NCI-H128 (cell line): Measurements from ENCODE around the gene EEF1A2.

ENCODE experiments used
- DNase-seq: peaks from one replicate; lab custom pipeline; 2025; ENCODE audit not compliant: unreplicated experiment; lab: John Stamatoyannopoulos, UW

The EEF1A2 gene

DNA sequence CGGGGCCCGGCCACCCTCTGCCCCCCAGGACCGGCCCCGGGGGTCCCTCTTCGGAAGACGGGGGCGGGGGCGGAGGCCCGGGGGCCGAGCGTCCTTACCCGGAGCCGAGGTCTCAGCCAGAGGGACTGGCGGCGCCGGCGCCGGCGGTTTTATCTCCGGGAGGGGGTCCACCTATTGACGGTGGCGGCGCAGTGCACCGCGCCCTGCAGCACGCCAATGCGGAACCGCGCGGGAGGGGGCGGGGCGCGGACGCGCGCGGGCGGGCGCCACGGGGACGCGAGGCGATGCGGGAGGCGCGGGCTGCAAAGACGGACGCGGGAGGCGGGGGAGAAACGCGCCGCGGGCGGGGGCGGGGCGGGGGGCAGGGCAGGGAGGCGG lies at the start of gene EEF1A2:
TSS of gene EEF1A2 (minus strand) at position 124 of the 378 bp plus-strand sequence. CDS start 1,320 bp downstream, outside the sequence.
- DNase-seq: peak; percentile 22

DNA sequence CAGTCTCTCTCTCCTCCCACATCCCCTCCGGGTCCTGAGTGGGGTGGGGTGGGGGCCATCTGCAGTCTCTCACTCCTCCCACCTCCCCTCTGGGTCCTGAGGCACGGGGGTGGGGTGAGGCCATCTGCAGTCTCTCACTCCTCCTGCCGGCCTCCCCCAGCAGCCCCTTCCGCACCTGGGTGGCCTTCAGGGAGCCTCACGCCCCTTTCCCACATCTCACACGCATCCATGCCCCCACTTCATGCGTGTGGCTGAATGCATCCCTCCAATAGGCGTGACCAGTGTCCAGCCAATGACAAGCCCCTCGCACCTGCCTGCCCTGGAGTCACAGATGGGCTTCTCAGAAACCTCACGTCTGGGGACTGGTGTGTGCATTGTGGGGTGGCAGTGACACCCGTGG lies 49.7 kb upstream of the EEF1A2 start:
- DNase-seq: no peak

DNA sequence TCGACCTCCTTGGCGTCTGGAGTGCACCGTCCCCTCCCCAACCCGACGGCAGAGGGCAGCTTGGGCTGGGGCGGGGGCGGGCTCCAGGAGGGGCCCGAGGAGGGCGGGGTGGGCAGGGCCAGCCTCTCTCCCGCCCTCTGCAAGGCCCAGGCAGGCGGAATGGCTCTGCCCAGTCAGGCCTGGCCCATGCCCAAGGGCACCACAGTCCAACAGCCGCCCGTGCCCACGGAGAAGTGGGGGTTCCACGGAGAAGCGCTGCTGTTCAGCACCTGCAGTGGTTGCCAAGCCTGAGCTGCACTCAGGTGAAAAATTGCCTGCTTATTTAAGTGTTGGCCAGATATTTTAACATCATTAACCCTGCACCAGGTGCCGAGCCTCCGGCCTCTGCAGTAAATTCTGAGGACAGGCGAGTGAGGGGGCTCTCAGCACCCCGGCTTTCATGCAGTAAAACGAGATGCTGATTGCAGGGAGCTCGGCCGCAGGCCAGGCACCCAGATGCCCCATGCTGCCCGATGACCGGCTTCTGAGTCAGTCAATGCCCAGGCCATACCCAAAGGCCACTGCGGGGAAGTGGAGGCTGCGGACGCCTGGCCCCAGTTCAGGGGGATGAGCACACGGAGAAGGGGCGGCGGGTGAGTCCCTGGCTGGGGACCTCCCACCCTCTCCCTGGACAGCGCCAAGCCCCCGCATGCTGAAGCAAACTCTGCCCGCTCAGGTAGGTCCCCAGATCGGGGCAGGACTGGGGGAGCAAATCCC lies 49.0 kb upstream of the EEF1A2 start, which contains the start of gene SRMS:
TSS of gene SRMS (minus strand) at position 25 of the 756 bp plus-strand sequence. CDS start 286 bp downstream, outside the sequence.
- no peak for DNase-seq

DNA sequence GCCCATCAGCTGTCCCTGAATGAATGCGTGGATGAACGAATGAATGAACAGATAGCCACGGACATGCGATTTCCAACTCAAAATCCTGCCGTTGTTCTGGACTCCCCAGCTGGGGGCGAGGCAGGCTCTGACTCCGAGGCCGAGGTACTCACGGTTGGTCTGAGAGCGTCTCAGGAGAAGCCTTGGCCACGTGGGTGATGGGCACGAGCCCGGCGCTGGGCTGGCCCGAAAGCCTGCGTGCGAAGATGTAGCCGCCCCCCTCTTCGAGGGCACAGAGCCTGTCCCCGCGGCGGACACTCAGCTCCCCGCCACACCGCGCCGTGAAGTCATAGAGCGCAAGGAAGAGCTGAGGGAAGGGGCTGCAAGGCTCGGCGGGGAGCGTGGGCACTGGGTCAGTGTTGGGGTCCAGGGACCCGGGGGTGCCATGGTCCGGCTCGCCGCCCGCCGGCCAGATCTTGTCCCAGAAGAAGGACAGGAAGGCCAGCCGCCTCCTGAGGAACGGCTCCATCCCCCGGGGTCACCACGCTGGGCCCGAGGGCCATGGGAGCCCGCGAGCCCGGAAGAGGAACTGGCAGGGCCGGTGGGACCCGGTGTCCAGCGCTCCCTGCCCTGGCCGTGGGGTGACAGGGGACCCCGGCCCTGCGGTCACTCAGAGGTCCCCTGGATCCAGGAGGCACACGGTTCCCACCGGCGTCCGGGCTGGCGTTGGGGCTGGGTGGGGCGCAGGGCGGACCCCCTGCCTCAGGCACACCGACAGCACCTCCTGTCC lies 48.3 kb upstream of the EEF1A2 start:
- DNase-seq: no peak

DNA sequence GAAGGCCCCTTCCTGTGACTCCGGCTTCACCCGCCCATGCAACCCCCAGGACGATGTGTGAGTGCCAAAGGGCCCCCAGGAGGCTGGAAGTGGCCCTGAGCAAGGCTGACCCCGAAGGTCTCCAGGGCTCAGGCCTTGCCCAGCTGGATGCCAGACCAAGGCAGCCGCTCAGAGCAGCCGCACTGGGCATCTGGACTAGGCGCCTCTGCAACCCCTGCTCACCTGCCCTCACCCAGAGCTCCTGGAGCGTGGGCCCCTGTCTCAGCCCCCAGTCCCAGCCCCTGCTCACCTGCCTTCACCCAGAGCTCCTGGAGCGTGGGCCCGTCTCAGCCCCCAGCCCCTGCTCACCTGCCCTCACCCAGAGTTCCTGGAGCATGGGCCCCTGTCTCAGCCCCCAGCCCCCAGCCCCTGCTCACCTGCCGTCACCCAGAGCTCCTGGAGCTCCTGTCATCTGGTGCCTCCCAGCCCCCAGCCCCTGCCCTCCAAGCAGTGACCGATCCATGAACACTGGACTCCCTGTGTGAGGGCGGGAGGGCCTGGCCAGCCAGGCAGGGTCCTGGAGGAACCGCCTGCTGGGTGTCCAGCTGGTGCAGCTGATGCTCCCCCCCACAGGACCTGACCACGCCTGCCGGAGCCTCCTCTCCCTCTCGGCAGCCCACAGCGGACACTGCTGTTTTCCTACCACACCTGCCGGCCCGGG lies 47.5 kb upstream of the EEF1A2 start:
- DNase-seq: no peak

DNA sequence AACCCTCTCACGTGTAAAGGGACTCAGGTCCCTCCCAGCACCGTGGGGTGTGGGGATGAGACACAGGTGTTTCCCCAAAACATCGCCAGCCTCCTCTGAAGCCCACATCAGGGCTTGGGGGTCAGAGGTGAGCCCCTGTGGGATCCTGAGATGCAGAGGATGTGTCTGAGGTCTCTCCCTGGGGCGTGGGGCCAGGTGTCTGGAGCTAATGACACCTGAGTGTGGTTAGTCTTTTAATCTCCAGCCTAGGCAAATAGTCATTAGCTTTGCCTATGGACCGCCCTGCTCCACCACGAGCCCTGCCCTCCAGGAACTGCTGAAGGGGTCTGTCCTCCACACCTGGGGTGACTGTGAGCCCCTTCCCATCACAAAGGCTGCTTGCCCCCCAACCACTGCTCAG lies 46.9 kb upstream of the EEF1A2 start:
- DNase-seq: no peak

DNA sequence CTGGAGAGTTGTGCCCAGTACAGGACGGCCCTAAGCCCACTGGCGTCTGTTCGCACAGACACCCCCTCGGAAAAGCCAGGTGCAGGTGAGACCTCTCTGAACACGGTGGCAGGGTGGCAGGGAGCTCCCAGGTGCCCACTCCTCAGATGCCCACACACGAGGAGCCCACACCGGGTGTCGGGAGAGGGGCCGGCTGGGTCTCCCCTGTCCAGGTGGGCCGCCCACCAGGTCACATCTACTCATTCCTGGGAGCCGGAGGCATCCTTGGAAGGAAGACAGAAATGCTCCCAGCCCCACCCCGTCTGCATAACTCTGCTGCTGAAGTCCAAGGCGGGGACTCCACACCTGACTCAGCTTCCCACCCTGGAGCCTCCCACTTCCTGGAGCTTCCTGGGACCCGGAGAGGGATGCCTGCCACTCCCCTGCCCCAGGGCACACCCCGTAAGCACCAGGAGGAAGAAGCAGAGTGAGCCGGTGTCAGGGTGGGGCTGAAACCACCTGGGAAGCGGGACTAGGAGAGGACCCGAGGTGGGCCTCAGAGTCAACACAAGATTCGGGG lies 46.2 kb upstream of the EEF1A2 start:
- no peak for DNase-seq

DNA sequence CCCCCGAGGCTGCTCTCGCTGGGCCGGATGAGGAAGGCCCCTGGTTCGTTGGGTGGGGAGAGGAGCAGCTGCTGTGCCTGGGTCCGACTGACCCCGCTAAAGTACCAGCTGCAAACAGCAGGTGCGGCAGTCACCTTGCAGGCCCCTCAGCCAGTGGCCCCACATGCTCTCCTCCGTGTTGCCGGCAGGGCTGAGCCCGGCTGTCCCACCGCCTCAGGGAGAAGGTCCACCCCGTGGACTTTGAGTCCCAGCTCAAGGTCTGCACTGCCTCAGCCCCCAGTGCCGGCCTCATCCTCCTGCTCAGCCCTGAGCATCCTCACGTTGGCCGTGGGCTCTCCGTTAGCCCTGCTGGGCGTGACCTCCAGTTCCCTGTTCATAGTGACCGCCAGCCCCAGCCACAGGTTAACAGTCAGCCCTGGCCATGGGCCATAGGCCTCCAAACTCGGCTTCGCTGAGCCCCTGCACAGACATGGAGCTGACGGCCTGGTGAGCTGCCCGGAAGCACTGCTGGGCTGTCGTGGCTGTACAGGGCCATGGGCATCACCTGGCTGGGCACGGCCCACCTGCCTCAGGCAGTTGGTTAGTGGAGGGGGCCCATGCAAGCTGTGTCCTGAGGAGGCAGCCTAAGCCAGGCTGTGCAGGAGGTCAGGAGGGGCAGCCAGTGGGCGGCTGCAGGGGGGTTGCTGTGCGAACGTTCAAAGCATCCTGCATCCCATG lies 45.5 kb upstream of the EEF1A2 start:
- no peak for DNase-seq

DNA sequence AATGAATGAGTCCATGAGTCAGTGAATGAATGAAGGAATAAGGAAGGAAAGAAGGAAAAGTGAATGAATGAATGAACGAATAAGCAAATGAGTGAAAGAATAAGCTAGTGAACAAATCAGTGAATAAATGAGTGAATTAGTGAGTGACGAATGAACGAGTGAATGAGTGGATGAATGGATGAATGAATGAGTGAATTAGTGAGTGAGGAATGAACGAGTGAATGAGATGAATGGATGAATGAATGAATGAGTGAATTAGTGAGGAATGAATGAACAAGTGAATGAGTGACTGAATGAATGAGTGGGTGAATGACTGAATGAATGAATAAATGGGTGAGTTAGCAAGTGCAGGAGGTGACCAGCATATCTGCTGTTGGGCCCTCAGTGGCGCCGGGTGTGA lies 44.9 kb upstream of the EEF1A2 start:
- no peak for DNase-seq

DNA sequence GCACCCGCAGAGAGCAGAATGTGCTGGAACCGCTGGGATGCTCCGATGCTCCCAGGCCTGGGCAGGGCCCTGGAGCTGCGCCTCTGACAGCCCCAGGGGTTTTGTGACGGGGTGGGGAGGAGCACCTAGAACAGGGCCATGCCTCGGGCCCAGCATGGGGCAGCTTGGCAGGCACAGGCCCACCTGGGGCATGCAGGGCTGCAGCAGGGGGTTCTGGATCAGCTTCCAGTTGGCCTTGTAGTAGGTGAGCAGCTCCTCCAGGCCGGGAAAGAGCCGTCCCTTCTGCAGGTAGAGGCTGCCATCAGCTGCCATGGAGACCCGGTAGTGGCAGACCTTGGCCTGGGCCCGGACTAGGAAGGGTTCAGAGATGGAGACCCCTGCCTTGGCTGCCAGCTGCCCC lies 44.2 kb upstream of the EEF1A2 start:
- no peak for DNase-seq

DNA sequence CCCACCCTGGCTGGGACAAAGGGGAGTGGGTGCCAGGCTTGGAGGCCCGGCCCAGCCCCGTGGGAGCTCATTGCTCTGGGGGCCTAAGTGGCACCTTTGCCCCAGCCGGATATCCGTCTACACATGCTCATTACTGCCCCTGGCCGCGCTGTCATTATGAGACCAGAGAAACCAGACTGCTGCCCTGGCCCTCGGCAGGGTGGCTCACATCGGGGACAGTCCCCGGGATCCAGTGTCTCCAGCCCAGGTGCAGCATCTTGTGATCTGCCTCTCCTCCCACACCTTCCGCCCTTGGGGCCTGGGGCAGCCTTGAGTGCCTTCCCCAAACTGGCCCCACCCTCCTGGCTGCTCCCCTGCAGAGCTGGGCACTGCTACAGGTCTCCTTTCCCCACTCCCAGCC lies 43.8 kb upstream of the EEF1A2 start:
- no peak for DNase-seq

DNA sequence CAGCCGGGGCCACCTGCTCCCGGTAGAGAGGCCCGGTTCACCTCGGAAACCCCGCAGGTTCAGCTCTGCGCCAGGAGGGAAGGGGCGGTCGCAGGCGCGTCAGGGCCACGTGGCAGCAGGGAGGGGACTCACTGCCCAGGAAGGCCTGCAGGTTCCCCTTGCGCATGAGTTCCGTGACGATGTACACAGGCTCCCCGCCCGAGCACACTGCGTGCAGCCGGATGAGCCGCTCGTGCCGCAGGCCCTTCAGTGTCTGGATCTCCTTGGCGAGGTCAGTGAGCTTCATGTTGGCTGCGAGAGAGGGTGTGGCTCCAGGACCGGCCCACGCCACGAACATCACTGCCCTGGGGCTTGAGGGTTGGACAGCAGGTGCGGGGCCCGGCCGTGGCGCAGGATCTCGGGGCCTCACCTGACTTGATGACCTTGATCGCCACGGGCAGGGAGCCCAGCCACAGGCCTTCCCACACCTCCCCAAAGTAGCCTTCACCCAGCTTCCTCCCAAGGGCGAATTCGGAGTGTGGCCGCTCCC lies 43.2 kb upstream of the EEF1A2 start:
- DNase-seq: no peak

DNA sequence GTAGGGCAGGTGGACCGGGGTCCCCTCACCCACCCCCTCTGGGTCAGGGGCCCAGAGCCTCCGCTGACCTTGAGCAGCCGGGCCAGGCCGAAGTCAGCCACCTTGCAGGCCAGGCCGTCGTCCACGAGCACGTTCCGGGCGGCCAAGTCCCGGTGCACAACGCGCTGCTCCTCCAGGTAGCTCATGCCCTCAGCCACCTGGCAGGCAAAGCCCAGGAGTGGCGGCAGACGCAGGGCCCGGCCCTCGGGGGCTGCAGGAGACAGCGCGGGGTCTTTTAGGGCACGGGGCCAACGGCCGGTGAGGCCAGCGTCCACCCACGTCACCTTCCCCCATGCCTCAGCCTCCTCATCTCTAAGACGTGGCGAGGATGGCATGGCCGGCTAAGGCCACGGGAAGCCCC lies 42.5 kb upstream of the EEF1A2 start:
- DNase-seq: no peak

DNA sequence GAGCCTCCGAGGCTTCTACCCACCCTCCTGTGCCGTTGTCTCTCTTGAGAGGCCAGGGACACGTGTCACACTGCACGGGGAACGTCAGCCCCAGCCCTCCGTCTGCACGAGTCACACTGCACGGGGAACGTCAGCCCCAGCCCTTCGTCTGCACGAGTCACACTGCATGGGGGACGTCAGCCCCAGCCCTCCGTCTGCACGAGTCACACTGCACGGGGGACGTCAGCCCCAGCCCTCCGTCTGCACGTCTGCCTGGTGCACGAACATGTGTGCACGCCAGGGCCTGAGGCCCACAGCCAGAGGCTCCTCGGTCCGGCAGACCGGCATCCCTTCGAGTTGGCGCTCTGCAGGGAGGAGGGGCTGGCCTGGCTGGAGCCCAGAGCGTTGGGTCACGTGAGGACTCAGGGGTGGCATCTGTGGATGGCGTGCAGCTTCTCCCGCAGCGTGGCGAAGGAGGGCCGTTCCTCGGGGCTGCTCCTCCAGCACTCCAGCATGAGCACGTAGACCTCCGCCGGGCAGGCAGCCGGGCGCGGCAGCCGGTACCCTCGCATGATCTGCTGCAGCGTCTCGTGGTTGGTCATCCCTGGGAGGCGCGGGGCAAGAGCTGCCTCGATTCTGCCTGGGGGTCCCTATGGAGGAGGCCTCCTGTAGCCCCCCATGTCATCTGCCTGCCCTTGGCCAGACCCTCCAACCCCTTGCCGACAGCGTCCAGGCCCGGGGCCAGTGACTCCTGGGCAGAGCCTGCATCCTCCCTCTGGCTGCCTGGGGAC lies 41.7 kb upstream of the EEF1A2 start:
- DNase-seq: no peak

DNA sequence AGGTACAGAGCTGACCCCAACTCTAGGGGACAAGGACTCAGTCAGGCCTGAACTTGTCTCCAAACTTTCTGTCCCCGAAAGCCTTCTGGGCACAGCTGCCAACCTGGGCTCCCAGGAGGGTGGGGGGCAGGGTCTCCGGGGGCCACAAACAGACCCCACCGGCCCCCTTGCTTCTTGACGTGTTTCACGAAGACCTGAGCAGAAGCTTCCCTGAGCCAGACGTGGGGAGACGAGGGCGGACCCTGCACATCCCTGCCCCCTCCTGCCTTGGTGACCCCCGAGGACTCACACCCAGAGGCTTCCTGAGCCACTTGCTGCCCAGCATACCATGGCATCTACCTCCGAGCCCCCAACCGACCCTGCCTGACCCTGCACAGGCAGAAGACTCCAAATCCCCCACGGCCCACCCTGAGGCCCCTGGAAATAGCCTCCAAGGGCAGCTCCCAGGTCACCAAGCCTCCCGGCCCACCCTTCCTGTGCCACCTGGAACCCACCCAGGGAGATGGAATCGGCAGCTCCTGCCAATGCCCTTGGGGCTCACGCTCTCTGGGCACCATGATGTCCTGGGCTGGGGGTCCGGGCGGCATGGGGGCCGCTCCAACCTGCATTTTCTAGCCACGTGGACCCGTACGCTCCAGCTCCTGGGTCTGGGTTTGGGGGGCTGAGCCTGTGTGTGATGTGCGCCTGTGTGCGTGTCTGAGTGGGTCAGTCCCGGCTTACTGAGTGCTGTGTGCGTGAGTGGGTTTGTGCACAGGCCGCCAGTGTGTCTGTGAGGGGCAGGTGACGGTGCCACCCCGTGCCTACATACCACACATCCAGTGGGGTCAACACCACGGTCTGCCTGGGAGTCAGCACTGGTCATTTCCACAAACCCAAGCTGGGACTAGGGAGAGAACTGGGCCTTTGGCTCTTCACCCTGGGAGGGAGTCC lies 40.8 kb upstream of the EEF1A2 start:
- DNase-seq: no peak

DNA sequence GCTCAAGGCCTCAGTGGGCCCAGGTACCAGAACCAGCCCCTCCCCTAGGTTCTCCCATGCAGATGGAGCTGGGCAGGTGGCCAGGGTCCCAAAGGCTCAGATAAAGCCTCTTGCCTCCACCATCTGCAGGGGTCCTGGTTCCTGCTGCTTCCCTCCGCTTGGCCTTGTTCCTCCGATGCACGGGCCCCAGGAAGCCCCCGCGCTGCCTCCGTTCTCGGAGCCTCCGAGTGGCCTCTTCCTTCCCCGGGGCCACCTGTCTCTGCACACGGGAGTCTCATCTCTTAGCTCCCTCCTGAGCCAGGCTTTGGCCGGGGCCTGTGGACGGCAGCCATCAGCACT lies 40.2 kb upstream of the EEF1A2 start:
- DNase-seq: no peak

DNA sequence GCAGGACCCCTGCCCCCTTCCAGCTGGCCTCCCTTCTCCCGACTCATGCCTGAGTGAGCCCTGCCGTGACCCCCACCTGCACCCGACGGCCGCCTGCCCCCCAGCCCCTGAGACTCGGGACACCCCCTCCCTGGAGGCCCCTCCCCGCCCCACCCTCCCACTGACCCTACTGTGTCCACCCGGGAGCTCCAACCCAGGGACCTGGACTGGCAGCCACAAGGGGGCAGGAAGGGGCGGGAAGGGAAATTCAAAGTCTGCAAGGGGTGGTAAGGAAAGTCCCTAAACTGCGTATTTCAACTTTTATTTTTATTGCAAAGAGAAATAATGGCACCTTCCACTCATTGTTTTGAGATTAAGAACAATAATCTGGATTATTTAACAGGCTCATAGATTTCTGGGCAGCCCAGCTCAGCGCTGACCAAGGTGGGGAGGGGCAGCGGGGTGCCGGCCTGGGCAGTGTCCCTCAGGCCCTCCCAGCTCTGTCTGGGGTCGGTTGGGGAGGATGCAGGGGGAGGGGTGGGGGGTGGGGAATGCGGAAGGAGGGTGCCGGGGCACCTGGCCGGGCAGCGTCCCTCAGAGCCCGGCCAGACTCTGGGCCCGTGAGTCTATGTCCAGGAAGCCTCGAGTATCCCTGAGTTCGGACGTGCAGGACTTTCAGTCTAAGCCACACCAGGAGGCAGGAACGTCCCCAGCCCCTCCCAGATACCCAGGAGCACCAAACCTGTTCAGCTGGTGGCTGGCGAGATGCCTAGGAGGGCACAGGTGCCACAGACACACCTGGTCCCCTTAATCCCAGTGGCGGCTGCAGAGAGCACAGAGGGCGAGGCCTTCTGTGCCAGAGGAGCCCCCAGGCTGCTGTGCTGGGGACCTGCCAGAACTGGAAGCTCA lies 39.6 kb upstream of the EEF1A2 start:
- peak; percentile 10 for DNase-seq
